Panc1 (cell line): Measurements from ENCODE around the gene POLR3A. TPM values are rescaled to one million over a fixed set of nuclear protein-coding genes. Genes with fewer than 3 reads are reported as not detected.

ENCODE experiments used
- ATAC-seq: fragments of 200-7000 bp; cut with Tn5 transposase; 2 replicates; pipeline ENCODE4 v1.9.1; 2020; ENCODE audit warnings: mild to moderate bottlenecking, moderate library complexity
- BruUV-seq: library from RNA; stranded (reverse); fragments of 400-500 nt; replicated peaks from 2 replicates; lab custom pipeline; 2021; lab: Mats Ljungman, UMichigan
- CTCF ChIA-PET: fragments of 300-600 bp; sonication (Branson Sonifier 250); formaldehyde crosslinking; loops from one replicate; lab custom pipeline; 2022; ENCODE audit warnings: antibody characterized with exemption; lab: Charles Lee
- POLR2A ChIA-PET: fragments of 300-600 bp; sonication (Branson Sonifier 250); formaldehyde crosslinking; loops from one replicate; lab custom pipeline; 2022; ENCODE audit warnings: antibody characterized with exemption; lab: Charles Lee
- DNase-seq: peaks from one replicate; pipeline ENCODE4 v3.0.0-alpha.2; 2010; ENCODE audit warnings: low read depth, low spot score
- H3K27ac ChIP-seq: 2 replicates; pipeline ENCODE4 v1.5.1; 2011; ENCODE audit warnings: mild to moderate bottlenecking, low read length, inconsistent platforms
- H3K27me3 ChIP-seq: fragments of 200-500 bp; sonication (Bioruptor generic); 2 replicates; pipeline ENCODE4 v1.6.0; 2014; ENCODE audit warnings: low read length, inconsistent platforms; ENCODE audit not compliant: control insufficient read depth, insufficient read depth
- H3K36me3 ChIP-seq: fragments of 200-500 bp; sonication (Bioruptor generic); 2 replicates; pipeline ENCODE4 v1.5.1; 2014; ENCODE audit warnings: inconsistent platforms, mild to moderate bottlenecking, low read length, moderate library complexity; ENCODE audit not compliant: control insufficient read depth, insufficient read depth
- H3K4me1 ChIP-seq: 2 replicates; pipeline ENCODE4 v1.5.1; 2011; ENCODE audit warnings: inconsistent platforms, mild to moderate bottlenecking, low read length, moderate library complexity; ENCODE audit not compliant: control insufficient read depth, insufficient read depth
- H3K4me3 ChIP-seq, 2 experiments: 2 replicates each; pipeline ENCODE4 v1.5.1; 2011 to 2012; ENCODE audit warnings: low read depth in 2 of 2, low read length in 2 of 2, mild to moderate bottlenecking in 2 of 2, inconsistent platforms in 1 of 2, moderate library complexity in 1 of 2
- H3K9me3 ChIP-seq: fragments of 200-500 bp; sonication (Bioruptor generic); 2 replicates; pipeline ENCODE4 v1.5.1; 2014; ENCODE audit warnings: low read depth, mild to moderate bottlenecking, inconsistent platforms, low read length, moderate library complexity; ENCODE audit not compliant: control insufficient read depth, insufficient read depth
- CTCF ChIP-seq: fragments of 450-650 bp; IDR thresholded peaks from 2 replicates; pipeline ENCODE4 v1.5.1; 2017; ENCODE audit warnings: mild to moderate bottlenecking
- POLR2AphosphoS5 ChIP-seq: IDR thresholded peaks from 2 replicates; pipeline ENCODE4 v1.6.1; 2012; ENCODE audit warnings: mild to moderate bottlenecking, low read depth, low read length, moderate library complexity
- REST ChIP-seq, 2 experiments: IDR thresholded peaks; 2 replicates each; pipeline ENCODE4 v1.6.1; 2011 to 2012; ENCODE audit warnings: low read depth in 2 of 2, control low read depth in 1 of 2, low read length in 1 of 2, mild to moderate bottlenecking in 1 of 2, moderate library complexity in 1 of 2; ENCODE audit not compliant: insufficient read depth in 1 of 2
- SIN3A ChIP-seq: IDR thresholded peaks from 2 replicates; pipeline ENCODE4 v1.6.1; 2012; ENCODE audit warnings: low read depth, mild to moderate bottlenecking, low read length, moderate library complexity, borderline replicate concordance; ENCODE audit not compliant: insufficient read depth
- TCF7L2 ChIP-seq: IDR thresholded peaks from 2 replicates; pipeline ENCODE4 v1.6.1; 2011; ENCODE audit warnings: mild to moderate bottlenecking, low read depth, low read length, inconsistent platforms
- in situ Hi-C: cut with HindIII; loops from 2 replicates; pipeline ENCODE4 v1.10.0; 2016; ENCODE audit warnings: low sequenced_read_pairs, low pct_unique_long_range_greater_than_20kb
- intact Hi-C: fragments of 100-400 bp; cut with micrococcal nuclease; formaldehyde crosslinking; loops from one replicate; pipeline ENCODE4 v1.10.0; 2022; ENCODE audit not compliant: unreplicated experiment
- total RNA-seq: library from RNA; stranded (reverse); gene quantifications from one replicate; pipeline ENCODE4 v1.2.1, GENCODE V29; 2021; ENCODE audit not compliant: unreplicated experiment

Gene POLR3A
- total RNA-seq, 1 experiment from 2014 or later = 26.3 TPM

- Histone ChIP-seq H3K36me3 (no peaks in the 10 kb centered on the region), H3K27me3 (no peaks in the 10 kb centered on the region), H3K4me3 (no peak overlapping the region), H3K9me3 (no peaks in the 10 kb centered on the region), H3K27ac (peak overlapping the region; percentile 18; the same call in 1 of the 2 replicates), H3K4me1 (peaks cover 43% of the 10 kb centered on the region)
- TF ChIP-seq REST (IDR thresholded peaks at IDR 0.05; ENCODE audit: insufficient read depth in 1 of 2, low read depth in 2 of 2, low read length in 1 of 2) = no peak
- TF ChIP-seq POLR2AphosphoS5 = no peak
- no peak for TF ChIP-seq TCF7L2
- no peak for TF ChIP-seq SIN3A
- TF ChIP-seq CTCF = no peak
- ChIA-PET POLR2A (no interaction called here), CTCF (no interaction called here)
- in situ Hi-C loops = no loop called here
- intact Hi-C loops = no loop called here
- no TSS peak for BruUV-seq
- DNase-seq (peak; percentile 43), ATAC-seq (no peak)
These were observed 84.8 kb downstream of the POLR3A start for GRCh38 chr10:77944519-77944918.

GRCh38 chr10:77943121-77943901 lies 86.0 kb downstream of the POLR3A start:
- DNase-seq = peak; percentile 77
- intact Hi-C loops = no loop called here
- peak; percentile 79 for ATAC-seq
- Histone ChIP-seq H3K27ac (peak overlapping the region; percentile 77), H3K4me3 (peak overlapping the region in 1 of 2 experiments; percentile 22; a peak in 2 of 4 replicates), H3K36me3 (no peaks in the 10 kb centered on the region), H3K9me3 (no peaks in the 10 kb centered on the region), H3K4me1 (peaks cover 37% of the 10 kb centered on the region), H3K27me3 (no peaks in the 10 kb centered on the region)
- TF ChIP-seq TCF7L2 (no peak), REST (IDR thresholded peaks at IDR 0.05; ENCODE audit: insufficient read depth in 1 of 2, low read depth in 2 of 2, low read length in 1 of 2) (no peak), SIN3A (no peak), POLR2AphosphoS5 (no peak), CTCF (no peak)
- CTCF ChIA-PET = interaction anchor here (0.6 kb wide), 1 partner anchor 300 kb away, joined by 10 read pairs; no protein-coding TSS in a partner anchor
- in situ Hi-C loops = no loop called here
- POLR2A ChIA-PET = no interaction called here
- BruUV-seq = no TSS peak
